Vagina (tissue), 2 donors: ENCODE data around the gene CDC25A.

ENCODE experiments used
- POLR2AphosphoS5 ChIP-seq, 2 donors: sonication (generic); formaldehyde crosslinking; IDR thresholded peaks; one replicate each; pipeline ENCODE4 v1.9.0; 2017; ENCODE audit warnings: antibody characterized with exemption in 2 of 2, mild to moderate bottlenecking in 2 of 2, low read depth in 1 of 2; ENCODE audit not compliant: insufficient read depth in 1 of 2
- TF ChIP-seq, protein P1 (sequence below), 3 experiments: fragments of 450-650 bp in 2 of 3; fragments of 200-600 bp in 1 of 3; sonication (generic) in 1 of 3; IDR thresholded peaks; one replicate each; pipeline ENCODE4 v1.5.1; 2017 to 2019; ENCODE audit warnings: antibody characterized with exemption in 3 of 3, mild to moderate bottlenecking in 2 of 3, moderate library complexity in 2 of 3

DNA sequence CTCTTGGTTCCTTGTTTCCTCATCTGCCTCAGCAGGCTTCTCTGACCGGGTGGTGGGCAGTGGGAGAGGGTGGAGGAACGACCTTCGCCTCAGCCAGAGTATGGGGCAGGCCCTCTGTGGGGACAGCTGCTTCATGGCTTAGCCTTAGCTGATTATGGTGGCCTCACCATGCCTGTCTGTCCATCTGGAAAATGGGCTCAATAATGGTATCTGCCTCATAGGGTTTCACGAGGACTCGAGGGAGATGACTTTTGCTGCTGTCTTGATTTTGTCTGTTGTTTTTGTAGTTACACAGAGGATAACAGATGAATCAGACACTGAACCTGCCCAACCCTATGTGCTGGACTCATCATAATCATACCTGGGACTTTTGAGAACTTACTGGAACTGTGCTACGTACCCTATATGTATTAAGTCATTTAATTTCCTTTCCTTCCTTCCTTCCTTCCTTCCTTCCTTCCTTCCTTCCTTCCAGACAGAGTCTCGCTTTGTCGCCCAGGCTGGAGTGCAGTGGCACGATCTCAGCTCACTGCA, 46.5 kb downstream of the CDC25A start:
- TF ChIP-seq, protein P1, sequence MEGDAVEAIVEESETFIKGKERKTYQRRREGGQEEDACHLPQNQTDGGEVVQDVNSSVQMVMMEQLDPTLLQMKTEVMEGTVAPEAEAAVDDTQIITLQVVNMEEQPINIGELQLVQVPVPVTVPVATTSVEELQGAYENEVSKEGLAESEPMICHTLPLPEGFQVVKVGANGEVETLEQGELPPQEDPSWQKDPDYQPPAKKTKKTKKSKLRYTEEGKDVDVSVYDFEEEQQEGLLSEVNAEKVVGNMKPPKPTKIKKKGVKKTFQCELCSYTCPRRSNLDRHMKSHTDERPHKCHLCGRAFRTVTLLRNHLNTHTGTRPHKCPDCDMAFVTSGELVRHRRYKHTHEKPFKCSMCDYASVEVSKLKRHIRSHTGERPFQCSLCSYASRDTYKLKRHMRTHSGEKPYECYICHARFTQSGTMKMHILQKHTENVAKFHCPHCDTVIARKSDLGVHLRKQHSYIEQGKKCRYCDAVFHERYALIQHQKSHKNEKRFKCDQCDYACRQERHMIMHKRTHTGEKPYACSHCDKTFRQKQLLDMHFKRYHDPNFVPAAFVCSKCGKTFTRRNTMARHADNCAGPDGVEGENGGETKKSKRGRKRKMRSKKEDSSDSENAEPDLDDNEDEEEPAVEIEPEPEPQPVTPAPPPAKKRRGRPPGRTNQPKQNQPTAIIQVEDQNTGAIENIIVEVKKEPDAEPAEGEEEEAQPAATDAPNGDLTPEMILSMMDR (IDR thresholded peaks at IDR 0.05): no peak
- TF ChIP-seq POLR2AphosphoS5 (IDR thresholded peaks at IDR 0.05; ENCODE audit: insufficient read depth in 1 of 2, low read depth in 1 of 2): no peak
